Measurements from ENCODE around the gene FGGY. TPM values are rescaled to one million over a fixed set of nuclear protein-coding genes. Genes with fewer than 3 reads are reported as not detected.

FGGY gene
- total RNA-seq, 4 donors from 2014 or later: 20.6 to 138 (median 32.8) TPM

DNA sequence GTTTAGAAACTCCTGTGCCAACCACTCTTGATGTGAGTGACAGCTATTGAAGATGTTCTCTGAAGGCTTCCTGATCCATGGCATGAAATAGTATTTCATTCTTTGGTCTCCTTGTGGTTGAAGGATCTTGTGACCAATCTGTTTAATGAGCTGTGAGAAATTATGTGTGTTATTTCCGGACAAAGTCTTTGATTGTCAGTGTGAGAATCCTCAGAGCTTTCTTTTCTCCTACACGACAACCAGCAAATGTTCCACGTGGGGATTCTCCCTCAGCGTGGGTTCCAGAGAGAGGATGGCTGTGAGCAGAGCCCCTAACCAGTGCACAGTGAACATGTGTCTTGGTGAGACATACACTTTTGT is 472.8 kb downstream of the FGGY start:
- intact Hi-C loops (cut with DNase I; ENCODE audit: low total_unique reads): no loop called here
- TF ChIP-seq, protein P1, sequence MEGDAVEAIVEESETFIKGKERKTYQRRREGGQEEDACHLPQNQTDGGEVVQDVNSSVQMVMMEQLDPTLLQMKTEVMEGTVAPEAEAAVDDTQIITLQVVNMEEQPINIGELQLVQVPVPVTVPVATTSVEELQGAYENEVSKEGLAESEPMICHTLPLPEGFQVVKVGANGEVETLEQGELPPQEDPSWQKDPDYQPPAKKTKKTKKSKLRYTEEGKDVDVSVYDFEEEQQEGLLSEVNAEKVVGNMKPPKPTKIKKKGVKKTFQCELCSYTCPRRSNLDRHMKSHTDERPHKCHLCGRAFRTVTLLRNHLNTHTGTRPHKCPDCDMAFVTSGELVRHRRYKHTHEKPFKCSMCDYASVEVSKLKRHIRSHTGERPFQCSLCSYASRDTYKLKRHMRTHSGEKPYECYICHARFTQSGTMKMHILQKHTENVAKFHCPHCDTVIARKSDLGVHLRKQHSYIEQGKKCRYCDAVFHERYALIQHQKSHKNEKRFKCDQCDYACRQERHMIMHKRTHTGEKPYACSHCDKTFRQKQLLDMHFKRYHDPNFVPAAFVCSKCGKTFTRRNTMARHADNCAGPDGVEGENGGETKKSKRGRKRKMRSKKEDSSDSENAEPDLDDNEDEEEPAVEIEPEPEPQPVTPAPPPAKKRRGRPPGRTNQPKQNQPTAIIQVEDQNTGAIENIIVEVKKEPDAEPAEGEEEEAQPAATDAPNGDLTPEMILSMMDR (IDR thresholded peaks at IDR 0.05): no peak
- TF ChIP-seq POLR2A (IDR thresholded peaks at IDR 0.05): no peak
- DNase-seq: no peak
- Histone ChIP-seq H3K9me3 (no peaks in the 10 kb centered on the region), H3K4me3 (no peak overlapping the region), H3K27me3 (no peaks in the 10 kb centered on the region), H3K27ac (no peak overlapping the region), H3K4me1 (no peaks in the 10 kb centered on the region), H3K36me3 (no peaks in the 10 kb centered on the region)

DNA sequence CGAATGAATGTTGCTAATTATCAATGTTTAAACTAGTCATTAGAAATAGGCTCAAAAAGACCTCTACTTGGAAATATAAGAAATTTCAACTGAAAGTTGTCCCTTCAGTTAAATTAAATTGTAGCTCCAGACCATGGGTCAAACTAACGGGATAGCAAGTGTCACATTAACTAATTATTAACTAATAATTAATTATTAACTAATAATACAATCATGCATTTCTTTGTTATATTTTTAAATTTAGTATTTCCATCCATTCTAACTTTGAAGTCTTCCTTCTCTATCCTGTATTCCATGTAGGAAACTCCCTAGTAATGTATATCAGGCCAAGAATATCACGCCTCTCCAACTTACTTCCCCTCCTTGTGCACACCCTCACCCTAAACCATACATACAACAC is 474.5 kb downstream of the FGGY start:
- Histone ChIP-seq H3K27ac (no peak overlapping the region), H3K4me1 (no peaks in the 10 kb centered on the region), H3K9me3 (no peaks in the 10 kb centered on the region), H3K27me3 (no peaks in the 10 kb centered on the region), H3K36me3 (no peaks in the 10 kb centered on the region), H3K4me3 (no peak overlapping the region)
- DNase-seq: no peak
- intact Hi-C loops (cut with DNase I; ENCODE audit: low total_unique reads): no loop called here
- TF ChIP-seq, protein P1 (IDR thresholded peaks at IDR 0.05): no peak
- TF ChIP-seq POLR2A (IDR thresholded peaks at IDR 0.05): no peak

- DNase-seq: no peak
- TF ChIP-seq POLR2A (IDR thresholded peaks at IDR 0.05): no peak
- TF ChIP-seq, protein P1 (IDR thresholded peaks at IDR 0.05): no peak
- Histone ChIP-seq H3K36me3 (no peaks in the 10 kb centered on the region), H3K27ac (no peak overlapping the region), H3K9me3 (no peaks in the 10 kb centered on the region), H3K27me3 (no peaks in the 10 kb centered on the region), H3K4me1 (no peaks in the 10 kb centered on the region), H3K4me3 (no peak overlapping the region)
- intact Hi-C loops (cut with DNase I; ENCODE audit: low total_unique reads): no loop called here
Measured at GRCh38 chr1:59775480-59775879, 478.6 kb downstream of the FGGY start.

- no peaks in the 10 kb centered on the region for H3K4me1 ChIP-seq
- no peaks in the 10 kb centered on the region for H3K27me3 ChIP-seq
- TF ChIP-seq, protein P1 (IDR thresholded peaks at IDR 0.05): no peak
- no peak for TF ChIP-seq POLR2A (IDR thresholded peaks at IDR 0.05)
- H3K9me3 ChIP-seq: no peaks in the 10 kb centered on the region
- intact Hi-C loops (cut with DNase I; ENCODE audit: low total_unique reads): no loop called here
- no peak overlapping the region for H3K27ac ChIP-seq
- H3K4me3 ChIP-seq: no peak overlapping the region
- H3K36me3 ChIP-seq: no peaks in the 10 kb centered on the region
- no peak for DNase-seq
Measured at GRCh38 chr1:59776960-59777852, 480.3 kb downstream of the FGGY start.

DNA sequence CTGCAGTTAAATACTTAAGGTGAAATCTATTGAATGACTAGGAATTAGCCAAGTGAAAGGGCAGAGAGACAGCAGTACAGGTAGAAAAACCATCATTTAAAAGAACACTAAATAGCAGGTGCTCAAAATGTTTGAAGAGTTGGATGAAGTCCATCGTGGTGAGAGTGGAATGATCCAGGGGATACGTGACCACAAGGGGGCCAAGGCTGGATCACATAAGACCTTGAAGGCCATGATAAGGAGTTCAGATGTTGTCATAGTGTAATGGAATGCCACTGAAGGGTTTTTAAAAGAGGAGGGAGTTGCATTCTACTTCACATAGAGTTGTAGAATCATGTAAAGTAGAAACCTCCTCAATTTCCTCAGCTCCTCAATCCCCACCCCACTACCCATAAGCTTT is 483.1 kb downstream of the FGGY start:
- TF ChIP-seq, protein P1 (IDR thresholded peaks at IDR 0.05): no peak
- no peak for TF ChIP-seq POLR2A (IDR thresholded peaks at IDR 0.05)
- Histone ChIP-seq H3K4me3 (no peak overlapping the region), H3K27me3 (no peaks in the 10 kb centered on the region), H3K36me3 (no peaks in the 10 kb centered on the region), H3K27ac (no peak overlapping the region), H3K9me3 (no peaks in the 10 kb centered on the region), H3K4me1 (no peaks in the 10 kb centered on the region)
- intact Hi-C loops (cut with DNase I; ENCODE audit: low total_unique reads): no loop called here
- no peak for DNase-seq

All from uterus (tissue), 4 donors.